Smooth muscle cell (in vitro differentiated cells): Measurements from ENCODE around the gene NRXN3. TPM values are rescaled to one million over a fixed set of nuclear protein-coding genes. Genes with fewer than 3 reads are reported as not detected.

Experiments used
- DNase-seq: peaks from one replicate; lab custom pipeline; 2025; ENCODE audit not compliant: unreplicated experiment; lab: John Stamatoyannopoulos, UW
- H2AFZ ChIP-seq: fragments of 200-600 bp; sonication (generic); 2 replicates; pipeline ENCODE4 v1.6.0; 2016; ENCODE audit warnings: antibody characterized with exemption, low read depth, mild to moderate bottlenecking
- H3F3A ChIP-seq: fragments of 200-600 bp; sonication (generic); 2 replicates; pipeline ENCODE4 v1.6.0; 2017; ENCODE audit warnings: antibody characterized with exemption, low read depth
- H3K27ac ChIP-seq: fragments of 200-600 bp; sonication (generic); 2 replicates; pipeline ENCODE4 v1.5.1; 2016; ENCODE audit warnings: low read depth, mild to moderate bottlenecking
- H3K27me3 ChIP-seq: fragments of 200-600 bp; sonication (generic); 2 replicates; pipeline ENCODE4 v1.6.1; 2016; ENCODE audit warnings: low read depth, mild to moderate bottlenecking
- H3K36me3 ChIP-seq: fragments of 200-600 bp; sonication (generic); 2 replicates; pipeline ENCODE4 v1.5.1; 2016; ENCODE audit warnings: low read depth
- H3K4me1 ChIP-seq: fragments of 200-600 bp; sonication (generic); 2 replicates; pipeline ENCODE4 v1.5.1; 2016; ENCODE audit warnings: low read depth
- H3K4me2 ChIP-seq: fragments of 200-600 bp; sonication (generic); 2 replicates; pipeline ENCODE4 v1.6.0; 2016; ENCODE audit warnings: mild to moderate bottlenecking
- H3K4me3 ChIP-seq: fragments of 200-600 bp; sonication (generic); 2 replicates; pipeline ENCODE4 v1.5.1; 2016; ENCODE audit warnings: mild to moderate bottlenecking
- H3K79me2 ChIP-seq: fragments of 200-600 bp; sonication (generic); 2 replicates; pipeline ENCODE4 v1.6.0; 2016; ENCODE audit warnings: low read depth, mild to moderate bottlenecking
- H3K9ac ChIP-seq: fragments of 200-600 bp; sonication (generic); 2 replicates; pipeline ENCODE4 v1.6.0; 2016; ENCODE audit warnings: low read depth
- H3K9me3 ChIP-seq: fragments of 200-600 bp; sonication (generic); replicated peaks from 2 replicates; pipeline ENCODE4 v1.5.1; 2016; ENCODE audit warnings: low read depth
- H4K20me1 ChIP-seq: fragments of 200-600 bp; sonication (generic); 2 replicates; pipeline ENCODE4 v1.6.0; 2016; ENCODE audit warnings: low read depth
- WGBS: methylation state at CpG from one replicate; pipeline ENCODE4 v1.1.7; 2016; ENCODE audit warnings: low lambda C conversion rate; 5-methylcytosine and 5-hydroxymethylcytosine counted together
- polyA plus RNA-seq: library from polyadenylated mRNA; unstranded; fragments of >200 nt; fragmentation: Nextera tagmentation; extraction: Ambion mirVana; gene quantifications from 2 replicates; pipeline ENCODE4 v1.2.1, GENCODE V29; 2016
- total RNA-seq: library from RNA; depleted of rRNA; stranded (reverse); fragments of >200 nt; gene quantifications from 2 replicates; pipeline ENCODE4 v1.2.3, GENCODE V29; 2014
- TF ChIP-seq, protein P1 (sequence below): fragments of 200-600 bp; sonication (generic); IDR thresholded peaks from 2 replicates; pipeline ENCODE4 v1.5.1; 2017; ENCODE audit warnings: borderline replicate concordance, mild to moderate bottlenecking, antibody characterized with exemption; ENCODE audit not compliant: insufficient read depth, poor library complexity, severe bottlenecking

Gene NRXN3
- total and polyA plus RNA-seq, 2 experiments from 2014 or later: 1.2 to 7.0 TPM

DNA sequence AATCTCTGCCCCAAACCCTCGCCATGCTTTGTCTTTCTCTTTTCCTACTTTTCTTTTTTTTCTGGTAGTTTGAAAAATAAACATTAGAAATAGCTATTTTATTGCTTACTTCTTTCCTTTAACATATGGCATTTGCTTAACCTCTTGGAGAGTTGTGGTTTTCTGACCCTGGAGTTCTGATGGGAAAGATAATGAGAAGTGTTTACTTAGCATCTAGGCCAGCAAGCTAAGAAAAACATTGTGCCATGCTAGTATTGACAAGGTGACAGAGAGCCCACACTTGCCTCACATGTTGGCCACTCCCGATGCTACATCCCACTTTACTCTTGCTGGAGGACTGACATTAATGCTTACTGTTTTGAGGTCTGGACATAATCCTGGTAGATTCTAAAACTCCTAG, 1154.9 kb downstream of the NRXN3 start:
- Histone ChIP-seq H3K4me3 (no peak overlapping the region), H3K27ac (no peak overlapping the region), H3K9ac (no peak overlapping the region), H3K79me2 (no peaks in the 10 kb centered on the region), H3K36me3 (no peaks in the 10 kb centered on the region), H3F3A (no peaks in the 10 kb centered on the region), H4K20me1 (no peaks in the 10 kb centered on the region), H3K4me1 (no peaks in the 10 kb centered on the region), H3K4me2 (no peak overlapping the region), H2AFZ (no peak overlapping the region), H3K27me3 (no peaks in the 10 kb centered on the region), H3K9me3 (no peaks in the 10 kb centered on the region)
- WGBS: 75% methylated on average over 2 of the region's 2 CpGs
- no peak for DNase-seq
- TF ChIP-seq, protein P1, sequence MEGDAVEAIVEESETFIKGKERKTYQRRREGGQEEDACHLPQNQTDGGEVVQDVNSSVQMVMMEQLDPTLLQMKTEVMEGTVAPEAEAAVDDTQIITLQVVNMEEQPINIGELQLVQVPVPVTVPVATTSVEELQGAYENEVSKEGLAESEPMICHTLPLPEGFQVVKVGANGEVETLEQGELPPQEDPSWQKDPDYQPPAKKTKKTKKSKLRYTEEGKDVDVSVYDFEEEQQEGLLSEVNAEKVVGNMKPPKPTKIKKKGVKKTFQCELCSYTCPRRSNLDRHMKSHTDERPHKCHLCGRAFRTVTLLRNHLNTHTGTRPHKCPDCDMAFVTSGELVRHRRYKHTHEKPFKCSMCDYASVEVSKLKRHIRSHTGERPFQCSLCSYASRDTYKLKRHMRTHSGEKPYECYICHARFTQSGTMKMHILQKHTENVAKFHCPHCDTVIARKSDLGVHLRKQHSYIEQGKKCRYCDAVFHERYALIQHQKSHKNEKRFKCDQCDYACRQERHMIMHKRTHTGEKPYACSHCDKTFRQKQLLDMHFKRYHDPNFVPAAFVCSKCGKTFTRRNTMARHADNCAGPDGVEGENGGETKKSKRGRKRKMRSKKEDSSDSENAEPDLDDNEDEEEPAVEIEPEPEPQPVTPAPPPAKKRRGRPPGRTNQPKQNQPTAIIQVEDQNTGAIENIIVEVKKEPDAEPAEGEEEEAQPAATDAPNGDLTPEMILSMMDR: no peak

DNA sequence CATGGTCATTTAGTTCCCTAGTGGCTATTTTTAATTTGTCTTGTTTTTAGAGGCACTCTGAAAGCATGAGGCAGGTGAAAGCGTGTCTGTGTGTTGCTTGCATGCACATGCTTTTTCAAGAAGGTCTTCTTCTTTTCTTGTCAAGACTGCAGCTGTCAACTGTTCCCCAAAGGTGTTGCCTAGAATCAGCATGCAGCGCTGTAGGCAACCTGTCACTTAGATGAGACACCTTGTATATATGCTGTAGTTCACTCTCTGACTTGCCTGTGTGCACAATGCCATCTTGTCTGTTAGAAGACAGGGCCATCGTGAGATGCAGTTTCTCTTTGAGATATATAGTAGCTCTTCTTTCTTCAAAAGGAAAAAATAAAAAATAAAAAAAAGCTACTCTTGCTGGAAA, 1155.4 kb downstream of the NRXN3 start:
- H2AFZ ChIP-seq: no peak overlapping the region
- H3K9ac ChIP-seq: no peak overlapping the region
- no peak overlapping the region for H3K4me3 ChIP-seq
- TF ChIP-seq, protein P1: no peak
- H3K79me2 ChIP-seq: no peaks in the 10 kb centered on the region
- WGBS: 89% methylated on average over 3 of the region's 3 CpGs
- H4K20me1 ChIP-seq: no peaks in the 10 kb centered on the region
- H3F3A ChIP-seq: no peaks in the 10 kb centered on the region
- H3K9me3 ChIP-seq: no peaks in the 10 kb centered on the region
- H3K27me3 ChIP-seq: no peaks in the 10 kb centered on the region
- no peaks in the 10 kb centered on the region for H3K4me1 ChIP-seq
- no peaks in the 10 kb centered on the region for H3K36me3 ChIP-seq
- no peak overlapping the region for H3K4me2 ChIP-seq
- DNase-seq: no peak
- H3K27ac ChIP-seq: no peak overlapping the region

DNA sequence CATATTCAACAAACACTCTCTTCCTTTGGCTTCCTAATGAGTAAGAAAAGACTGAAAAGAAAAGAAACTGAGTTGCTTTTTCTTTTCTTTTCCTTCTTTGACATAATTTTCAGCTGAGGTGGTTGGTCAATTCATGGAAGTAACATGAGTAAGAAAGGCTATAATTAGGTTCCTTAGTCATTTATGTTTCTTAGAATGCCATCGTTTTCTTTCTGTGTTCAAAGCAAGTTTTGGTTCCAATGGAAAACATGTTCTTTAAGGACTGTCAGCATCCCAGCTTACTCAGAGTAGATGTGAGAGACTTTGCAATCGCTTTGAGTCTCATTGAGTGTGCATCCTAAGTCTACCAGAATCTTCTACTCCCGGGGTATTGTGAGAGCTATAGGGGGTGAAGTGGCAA, 1158.7 kb downstream of the NRXN3 start:
- Histone ChIP-seq H3K9me3 (no peaks in the 10 kb centered on the region), H3K4me3 (no peak overlapping the region), H3K36me3 (no peaks in the 10 kb centered on the region), H3K27ac (no peak overlapping the region), H3F3A (no peaks in the 10 kb centered on the region), H4K20me1 (no peaks in the 10 kb centered on the region), H3K4me1 (peaks cover 20% of the 10 kb centered on the region), H3K27me3 (no peaks in the 10 kb centered on the region), H2AFZ (no peak overlapping the region), H3K79me2 (no peaks in the 10 kb centered on the region), H3K4me2 (no peak overlapping the region), H3K9ac (no peak overlapping the region)
- DNase-seq: no peak
- 74% methylated on average over 3 of the region's 3 CpGs for WGBS
- TF ChIP-seq, protein P1: no peak

DNA sequence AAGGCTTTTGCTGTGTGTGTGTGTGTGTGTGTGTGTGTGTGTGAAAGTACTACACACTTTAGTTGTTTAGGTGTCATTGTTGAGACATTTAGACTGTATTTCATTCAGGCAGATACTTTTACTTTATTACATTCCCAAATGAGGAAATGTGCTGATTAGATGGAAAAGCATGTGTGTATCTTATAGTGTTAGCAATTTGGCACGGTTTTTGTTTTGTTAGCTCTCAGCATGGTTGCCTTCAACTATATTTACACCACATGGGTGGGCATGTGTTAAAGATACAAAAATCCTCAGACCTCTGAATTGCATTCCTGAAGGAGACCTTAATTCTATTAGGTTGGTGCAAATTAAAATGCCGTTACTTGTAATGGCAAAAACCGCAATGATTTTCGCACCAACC, 1161.7 kb downstream of the NRXN3 start:
- no peak overlapping the region for H3K9ac ChIP-seq
- no peaks in the 10 kb centered on the region for H3K79me2 ChIP-seq
- TF ChIP-seq, protein P1: no peak

More for the DNA sequence above, 1161.7 kb downstream of the NRXN3 start:
- Histone ChIP-seq H2AFZ (no peak overlapping the region), H3K4me3 (no peak overlapping the region), H4K20me1 (no peaks in the 10 kb centered on the region), H3F3A (no peaks in the 10 kb centered on the region), H3K4me2 (no peak overlapping the region), H3K27me3 (no peaks in the 10 kb centered on the region), H3K9me3 (no peaks in the 10 kb centered on the region), H3K36me3 (no peaks in the 10 kb centered on the region), H3K27ac (no peak overlapping the region), H3K4me1 (peaks cover 27% of the 10 kb centered on the region)
- WGBS: 92% methylated on average over 4 of the region's 4 CpGs
- DNase-seq: no peak
